Middle frontal gyrus (tissue), 1 donor: ENCODE data around the gene KLHL29.

Source experiments
- DNase-seq: peaks from one replicate; pipeline ENCODE4 v3.0.0-alpha.2; 2015; ENCODE audit warnings: low spot score; ENCODE audit errors: extremely low spot score

KLHL29 gene

DNA sequence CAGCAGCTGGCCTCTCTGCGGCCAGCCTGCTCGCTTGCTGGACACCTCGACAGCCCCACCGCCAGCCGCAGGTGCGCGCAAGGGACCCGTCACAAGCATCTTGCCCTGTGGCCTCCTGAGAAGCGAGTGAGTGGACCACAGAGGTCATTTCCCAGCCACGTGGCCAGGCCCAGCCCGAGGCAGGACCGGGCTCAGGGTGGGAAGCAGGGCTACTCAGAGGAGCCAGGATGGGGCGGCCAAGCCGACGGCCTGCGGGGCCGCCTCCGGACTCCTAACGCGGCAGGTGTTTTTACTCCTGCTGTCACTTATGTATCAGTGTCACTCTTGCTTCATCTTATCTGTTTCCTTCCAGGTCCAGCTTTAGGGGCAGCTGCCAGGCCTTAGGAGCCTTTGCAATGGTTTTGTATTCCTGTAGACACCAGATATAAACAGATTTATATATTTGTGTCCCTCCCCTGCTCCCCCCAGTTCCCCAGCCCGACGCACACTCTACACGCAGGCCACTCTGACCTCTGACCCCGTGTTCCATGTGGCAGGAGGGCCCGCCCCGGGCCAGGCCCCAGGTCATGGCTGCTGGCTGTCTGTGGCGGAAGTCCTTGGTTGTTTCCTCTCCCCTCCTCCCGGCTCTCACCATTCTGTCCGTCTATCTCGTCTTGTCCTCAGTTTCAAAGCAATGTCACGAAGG is 305.6 kb downstream of the KLHL29 start:
- DNase-seq: no peak

DNA sequence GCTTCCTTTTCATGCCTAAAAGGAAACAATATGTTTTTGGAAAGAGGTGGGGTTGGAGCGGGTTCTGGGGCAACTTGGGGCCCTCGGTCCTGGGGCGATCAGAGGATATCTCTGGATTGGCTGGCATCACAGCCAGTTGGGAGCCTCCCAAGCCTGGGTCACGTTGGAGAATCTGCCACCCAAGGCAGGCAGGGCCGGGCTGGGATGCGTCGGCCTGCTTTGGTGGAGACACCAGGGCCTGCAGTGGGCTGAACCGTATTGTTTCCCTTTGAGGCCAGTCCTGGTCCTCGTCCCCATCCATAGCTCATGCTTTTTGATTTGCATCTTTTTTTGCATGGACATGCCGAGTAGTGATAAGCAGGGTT is 306.1 kb downstream of the KLHL29 start:
- DNase-seq: no peak

DNA sequence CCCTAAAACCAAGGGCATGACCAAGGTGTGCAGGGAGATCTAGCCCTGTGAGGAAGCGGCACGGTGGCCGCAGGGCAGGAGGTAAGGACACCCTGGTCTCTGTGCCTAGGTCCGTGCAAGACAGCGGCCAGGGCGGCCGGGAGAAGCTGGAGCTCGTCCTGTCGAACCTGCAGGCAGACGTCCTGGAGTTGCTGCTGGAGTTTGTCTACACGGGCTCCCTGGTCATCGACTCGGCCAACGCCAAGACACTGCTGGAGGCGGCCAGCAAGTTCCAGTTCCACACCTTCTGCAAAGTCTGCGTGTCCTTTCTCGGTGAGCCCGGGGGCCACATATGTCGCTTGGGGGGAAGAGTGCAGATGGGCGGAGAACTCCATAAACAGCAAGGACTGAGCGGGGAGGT is 306.6 kb downstream of the KLHL29 start:
- DNase-seq: no peak

DNA sequence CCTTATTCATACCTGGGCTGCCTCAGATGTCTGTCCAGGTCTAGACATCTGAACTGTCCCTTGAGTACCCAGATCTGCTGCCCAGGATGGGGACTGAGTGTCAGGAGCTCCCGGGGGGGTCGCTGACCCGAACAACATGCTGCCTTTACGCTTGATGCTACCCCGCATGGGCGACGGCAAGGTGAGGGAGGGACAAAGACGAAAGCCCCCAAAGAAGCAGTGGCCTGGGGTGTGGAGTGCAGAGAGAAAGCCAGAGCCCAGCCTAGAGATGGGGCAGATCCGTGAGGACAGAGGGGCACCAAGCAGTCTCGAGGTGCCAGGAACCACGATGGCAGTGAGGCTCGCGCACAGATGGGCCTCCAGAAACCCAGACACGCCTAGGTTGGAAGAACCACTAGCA is 307.3 kb downstream of the KLHL29 start:
- DNase-seq: no peak

DNA sequence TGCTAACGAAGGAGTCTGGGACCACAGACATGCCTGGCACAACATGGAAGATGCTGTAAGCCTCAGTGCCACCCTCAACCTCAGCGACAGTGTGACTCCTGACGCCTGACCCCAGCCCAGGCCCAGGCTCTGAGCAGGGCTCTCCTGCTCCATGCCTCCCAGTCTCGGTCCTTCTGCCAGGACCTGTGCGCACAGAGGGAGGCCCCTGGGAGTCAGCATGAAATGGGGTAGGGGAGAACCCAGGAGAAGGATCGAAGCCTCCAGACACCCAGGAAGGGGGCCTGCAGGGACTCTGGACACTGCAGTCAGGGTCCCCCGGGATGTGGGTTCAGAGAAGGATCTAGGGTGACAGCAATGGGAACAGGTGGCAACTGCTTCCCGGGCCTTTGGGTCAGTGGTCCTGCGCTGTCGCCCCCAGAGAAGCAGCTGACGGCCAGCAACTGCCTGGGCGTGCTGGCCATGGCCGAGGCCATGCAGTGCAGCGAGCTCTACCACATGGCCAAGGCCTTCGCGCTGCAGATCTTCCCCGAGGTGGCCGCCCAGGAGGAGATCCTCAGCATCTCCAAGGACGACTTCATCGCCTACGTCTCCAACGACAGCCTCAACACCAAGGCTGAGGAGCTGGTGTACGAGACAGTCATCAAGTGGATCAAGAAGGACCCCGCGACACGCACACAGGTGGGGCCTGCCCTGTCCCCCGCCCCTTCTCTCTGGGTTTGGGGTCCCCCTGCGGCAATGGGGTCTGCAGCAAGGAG is 308.0 kb downstream of the KLHL29 start:
- no peak for DNase-seq

DNA sequence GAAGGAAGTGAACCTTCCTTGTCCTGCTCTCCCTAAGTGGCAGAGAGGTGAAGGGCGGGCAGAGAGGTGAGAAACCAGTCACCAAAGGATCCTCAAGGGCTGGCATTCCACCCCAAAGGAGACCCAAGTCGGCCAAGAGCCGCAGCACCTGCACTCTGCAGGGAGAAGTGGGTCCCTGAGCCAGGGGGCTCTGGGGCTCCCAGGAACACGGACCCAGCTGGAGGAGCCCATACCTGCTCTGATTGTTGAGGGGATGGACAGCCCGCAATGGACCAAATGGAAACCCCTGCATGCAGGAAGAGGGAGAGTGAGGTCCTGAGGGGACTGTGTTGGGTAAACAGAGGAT is 308.6 kb downstream of the KLHL29 start:
- no peak for DNase-seq

DNA sequence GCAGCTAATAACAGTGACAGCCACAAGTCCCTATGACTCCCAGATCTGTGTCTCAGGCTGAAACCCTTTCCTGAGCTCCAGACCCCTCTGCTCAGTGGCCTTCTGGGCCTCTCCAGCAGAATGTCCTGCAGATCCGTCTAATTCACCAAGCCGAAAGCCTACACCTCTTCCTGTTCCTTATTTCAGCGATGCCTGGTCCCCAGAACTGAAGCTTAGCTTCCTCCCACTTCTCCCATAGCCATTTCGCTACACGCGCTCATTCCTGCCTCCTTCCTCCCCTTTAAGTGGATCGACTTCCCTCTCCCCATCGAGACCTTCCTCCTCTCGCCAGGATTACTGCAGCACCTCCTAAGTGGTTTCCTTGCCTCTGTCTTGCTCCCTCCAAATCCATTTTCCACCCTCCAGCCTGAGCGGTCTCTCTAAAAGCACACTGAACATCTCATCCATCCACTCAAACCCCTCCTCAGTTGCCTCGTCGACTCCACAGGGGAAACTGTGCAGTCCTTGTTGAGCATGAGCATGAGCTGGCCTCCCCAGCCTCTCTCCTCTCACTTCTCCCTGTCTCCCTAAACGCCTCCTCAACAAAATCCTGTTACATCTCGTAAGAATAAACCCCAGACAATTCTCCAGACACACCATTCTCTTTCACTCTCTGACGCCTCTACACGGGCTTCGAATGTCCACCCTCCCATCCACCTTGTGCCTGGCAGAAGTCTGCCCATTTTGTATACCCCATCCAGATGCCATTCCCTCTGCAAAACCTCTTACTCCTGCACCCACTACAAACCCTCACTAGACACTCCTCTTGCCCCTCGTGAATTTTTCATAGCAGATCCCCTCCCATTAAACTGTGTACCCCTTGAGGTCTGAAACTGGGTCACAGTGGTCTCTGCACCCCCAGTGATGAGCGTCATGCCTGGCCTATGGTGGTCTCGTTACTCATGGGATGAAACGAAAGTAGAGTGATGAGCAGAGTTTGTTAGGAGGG is 309.4 kb downstream of the KLHL29 start:
- DNase-seq: no peak

DNA sequence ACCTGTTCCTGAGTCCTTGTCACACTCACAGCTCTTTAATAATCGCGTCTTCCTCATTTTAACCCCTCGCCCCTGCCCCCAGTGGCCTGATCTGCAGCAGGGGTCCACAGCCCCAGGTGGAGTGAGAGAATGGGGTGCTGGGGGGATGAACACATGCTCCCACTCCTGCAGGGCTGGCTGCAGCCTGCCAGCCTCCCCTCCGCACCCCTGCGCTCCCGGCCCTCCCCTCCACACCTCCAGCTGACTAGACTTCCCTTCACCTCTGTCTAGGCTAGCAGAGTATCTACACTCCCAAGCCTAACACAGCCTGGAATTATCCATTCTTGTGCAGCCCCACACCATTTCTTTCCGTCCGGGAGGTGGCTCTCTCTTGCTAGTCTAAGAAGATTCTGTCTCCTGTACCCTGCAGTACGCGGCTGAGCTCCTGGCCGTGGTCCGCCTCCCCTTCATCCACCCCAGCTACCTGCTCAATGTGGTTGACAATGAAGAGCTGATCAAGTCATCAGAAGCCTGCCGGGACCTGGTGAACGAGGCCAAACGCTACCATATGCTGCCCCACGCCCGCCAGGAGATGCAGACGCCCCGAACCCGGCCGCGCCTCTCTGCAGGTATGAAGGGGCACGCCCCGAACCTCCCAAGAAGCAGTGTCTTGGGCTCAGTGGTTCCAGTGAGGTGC is 310.4 kb downstream of the KLHL29 start:
- DNase-seq: no peak

DNA sequence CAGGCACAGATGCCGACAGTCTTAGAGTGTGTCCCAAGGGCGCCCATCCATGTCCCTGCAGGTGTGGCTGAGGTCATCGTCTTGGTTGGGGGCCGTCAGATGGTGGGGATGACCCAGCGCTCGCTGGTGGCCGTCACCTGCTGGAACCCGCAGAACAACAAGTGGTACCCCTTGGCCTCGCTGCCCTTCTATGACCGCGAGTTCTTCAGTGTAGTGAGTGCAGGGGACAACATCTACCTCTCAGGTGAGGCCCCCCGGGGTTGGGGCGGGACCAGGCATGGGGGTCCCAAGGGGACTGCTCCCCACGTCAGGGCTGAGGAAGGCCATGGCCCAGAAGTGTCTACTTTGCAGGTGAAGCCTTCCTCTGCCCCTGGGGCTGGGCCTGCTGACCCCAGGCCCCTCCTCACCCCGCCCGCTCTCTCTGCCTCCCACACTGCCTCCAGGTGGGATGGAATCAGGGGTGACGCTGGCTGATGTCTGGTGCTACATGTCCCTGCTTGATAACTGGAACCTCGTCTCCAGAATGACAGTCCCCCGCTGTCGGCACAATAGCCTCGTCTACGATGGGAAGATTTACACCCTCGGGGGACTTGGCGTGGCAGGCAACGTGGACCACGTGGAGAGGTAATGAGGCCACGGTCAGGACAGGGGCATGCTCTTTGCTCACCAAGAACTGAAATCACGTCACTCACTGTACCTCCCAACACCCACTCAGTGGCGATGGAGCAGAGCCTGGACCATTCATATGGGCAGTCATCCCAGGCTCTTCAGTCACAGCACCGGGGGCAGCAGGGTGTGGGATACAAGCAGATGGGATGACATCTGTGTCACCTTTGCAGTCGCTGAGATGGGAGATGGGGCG is 311.1 kb downstream of the KLHL29 start:
- no peak for DNase-seq

DNA sequence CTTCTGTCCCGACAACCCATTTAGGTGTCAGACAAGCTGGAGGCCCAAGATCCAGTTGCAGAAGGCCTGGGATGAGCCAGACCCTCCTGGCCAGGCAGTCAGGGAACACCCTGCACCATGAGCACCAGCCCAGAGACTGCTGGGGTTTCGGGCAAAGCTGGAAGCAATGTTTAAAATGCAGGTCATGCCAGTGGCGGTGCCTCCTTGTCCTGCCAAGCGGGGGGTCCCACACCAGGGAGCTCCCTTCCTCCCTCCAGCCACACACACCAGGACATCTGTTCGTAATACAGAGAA is 311.7 kb downstream of the KLHL29 start:
- DNase-seq: no peak

DNA sequence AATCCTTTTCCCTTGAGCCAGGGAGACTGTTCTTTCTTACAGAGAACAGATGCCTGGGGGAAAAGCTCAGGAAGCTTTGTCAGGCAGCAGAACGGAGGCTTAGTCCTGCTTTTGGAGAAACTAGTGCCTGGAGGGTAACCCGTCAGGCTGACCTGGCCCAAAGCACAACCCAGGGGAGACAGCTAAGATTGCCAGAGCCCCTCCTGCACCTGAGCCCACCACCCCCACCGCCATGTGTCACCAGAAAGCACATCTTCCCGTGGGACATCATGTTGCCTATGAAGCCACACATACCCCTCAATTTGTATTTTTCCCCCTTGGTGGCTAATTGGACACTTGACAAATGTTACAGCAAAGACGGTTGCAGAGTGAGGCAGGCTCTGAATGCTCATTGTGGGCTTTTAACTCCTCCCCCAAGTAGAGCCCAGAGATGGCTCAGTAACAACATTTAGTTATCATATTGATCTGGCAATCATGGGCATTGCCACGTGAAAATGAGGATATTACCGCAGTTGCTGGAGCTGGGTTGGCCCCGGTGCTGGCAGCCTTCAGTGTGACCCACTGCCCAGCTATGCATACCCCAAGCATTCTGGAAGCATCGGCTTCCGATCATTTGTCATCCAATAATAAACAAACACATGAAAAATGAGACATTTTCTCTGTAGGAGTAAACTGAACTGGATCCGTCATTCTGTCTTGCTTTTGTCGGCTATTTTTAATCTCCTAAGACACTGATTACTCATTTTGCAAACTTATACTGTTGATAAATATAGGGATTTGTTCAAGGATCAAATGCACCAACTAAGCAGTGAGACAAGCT is 312.5 kb downstream of the KLHL29 start:
- no peak for DNase-seq

DNA sequence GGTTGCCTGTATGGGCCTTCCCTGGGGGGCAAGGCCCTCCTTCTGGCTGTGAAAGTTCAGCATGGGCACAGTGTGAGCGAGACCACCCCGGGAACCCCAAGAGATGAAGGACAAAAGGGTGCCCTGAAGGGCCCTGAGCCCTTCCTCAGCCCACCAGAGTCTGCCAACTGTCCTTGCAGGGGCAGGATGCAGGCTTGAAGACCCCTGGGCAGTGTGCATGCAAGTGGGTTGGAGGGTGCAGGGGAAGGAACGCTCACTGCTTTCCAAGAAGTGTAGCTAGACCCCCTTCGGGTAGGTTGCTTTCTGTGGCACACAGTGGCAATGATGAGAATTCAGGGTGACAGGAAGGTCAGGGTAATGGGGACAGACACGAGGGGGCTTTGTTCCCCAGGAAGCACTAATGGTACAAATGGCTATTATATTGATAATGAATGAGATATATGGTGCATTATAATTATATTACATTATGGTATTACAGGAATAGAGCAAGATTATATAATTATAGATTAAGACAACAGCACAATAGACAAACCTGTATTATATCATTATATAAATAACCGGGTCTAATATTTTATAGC is 313.2 kb downstream of the KLHL29 start:
- no peak for DNase-seq

DNA sequence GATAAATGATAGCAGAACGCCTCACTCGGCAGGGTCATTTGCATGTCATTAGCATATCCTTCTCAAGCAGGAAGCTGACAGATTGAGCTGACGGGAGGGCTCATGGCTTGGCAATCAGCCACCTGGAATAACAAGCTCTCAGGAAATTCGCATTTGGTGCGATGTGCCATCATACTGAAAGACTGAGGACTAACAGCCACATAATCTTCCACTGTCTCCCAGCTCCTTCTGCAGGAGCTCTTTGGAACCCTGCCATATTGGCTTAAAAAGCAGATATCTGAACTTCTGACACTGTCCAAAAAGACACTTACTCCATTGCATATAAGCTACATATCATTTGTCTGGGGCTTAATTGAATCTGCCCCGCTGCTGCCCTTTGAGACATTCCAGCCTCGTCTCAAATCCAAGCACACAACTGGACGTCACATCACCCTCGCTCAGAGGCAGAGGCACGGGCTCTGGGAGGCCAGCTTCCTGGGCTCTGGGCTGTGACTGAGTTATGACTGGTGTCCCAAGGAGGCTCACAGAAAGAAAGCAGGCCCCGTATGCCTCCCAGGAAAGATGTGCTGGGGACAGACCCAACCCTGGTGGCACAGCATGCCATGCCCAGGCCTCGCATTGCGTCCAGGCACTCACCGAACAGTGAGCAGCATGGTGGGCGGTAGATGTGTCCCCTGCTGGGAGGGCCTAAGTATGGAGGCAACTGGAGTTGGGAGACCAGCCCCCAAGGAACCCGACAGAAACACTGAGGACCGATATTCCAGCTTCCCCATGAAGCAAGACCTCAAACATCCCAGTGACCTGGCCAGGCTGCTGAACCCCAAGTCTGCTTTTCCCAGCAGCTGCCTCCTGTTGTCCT is 314.0 kb downstream of the KLHL29 start:
- no peak for DNase-seq

DNA sequence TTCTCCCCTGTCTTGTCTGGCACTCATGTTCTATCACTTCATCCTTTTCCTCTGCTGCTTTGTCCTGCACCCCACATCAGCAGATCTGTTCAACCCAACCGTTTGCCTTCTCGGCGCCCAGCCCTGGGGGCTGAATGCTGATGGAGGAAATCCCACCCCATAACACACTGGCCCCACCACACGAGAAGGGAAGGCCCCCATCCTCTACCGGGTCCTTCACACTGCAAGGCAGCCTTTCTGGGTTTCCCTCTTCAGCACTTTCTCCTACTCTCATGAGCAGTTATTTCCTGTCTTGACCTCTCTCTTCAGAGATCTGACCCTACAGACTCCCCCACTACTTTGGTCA is 314.6 kb downstream of the KLHL29 start:
- DNase-seq: no peak

DNA sequence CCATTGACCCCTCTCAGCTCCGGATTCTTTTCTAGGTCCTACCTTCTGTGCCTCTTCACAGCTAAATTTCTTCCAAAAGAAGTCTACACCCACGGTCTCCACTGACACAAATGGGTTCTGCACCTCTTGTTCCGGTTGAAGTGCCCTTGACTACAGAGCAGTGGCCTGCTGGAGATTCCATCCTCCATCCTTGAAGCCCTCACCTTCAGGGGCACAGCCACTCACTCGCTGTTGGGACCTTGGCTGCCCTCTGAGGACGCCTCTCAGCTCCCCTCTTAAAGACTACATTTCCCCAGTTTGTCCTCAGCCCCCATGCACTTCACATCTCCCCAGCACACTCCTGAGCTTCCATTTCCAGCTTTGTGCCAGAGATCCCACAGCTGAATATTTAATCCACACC is 315.6 kb downstream of the KLHL29 start:
- no peak for DNase-seq

DNA sequence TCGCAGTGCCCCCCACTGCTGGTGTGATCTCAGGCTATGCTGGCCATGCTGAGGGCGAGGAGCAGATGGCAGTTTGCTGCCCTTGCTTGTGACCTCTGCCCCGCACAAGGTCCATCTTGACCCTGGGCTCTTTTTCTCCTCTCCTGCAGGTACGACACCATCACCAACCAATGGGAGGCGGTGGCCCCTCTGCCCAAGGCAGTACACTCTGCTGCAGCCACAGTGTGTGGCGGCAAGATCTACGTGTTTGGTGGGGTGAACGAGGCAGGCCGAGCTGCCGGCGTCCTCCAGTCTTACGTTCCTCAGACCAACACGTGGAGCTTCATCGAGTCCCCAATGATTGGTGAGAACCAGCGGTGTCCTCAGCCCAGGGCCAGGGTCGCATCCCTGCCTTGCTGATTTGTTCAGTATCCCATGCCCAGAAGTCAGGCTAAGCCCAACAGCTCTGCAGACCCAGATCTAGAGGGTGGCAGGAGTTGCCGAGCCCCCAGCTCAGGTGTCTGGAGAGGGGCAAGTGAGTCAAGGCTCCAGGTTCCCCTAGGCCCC is 318.1 kb downstream of the KLHL29 start:
- no peak for DNase-seq

DNA sequence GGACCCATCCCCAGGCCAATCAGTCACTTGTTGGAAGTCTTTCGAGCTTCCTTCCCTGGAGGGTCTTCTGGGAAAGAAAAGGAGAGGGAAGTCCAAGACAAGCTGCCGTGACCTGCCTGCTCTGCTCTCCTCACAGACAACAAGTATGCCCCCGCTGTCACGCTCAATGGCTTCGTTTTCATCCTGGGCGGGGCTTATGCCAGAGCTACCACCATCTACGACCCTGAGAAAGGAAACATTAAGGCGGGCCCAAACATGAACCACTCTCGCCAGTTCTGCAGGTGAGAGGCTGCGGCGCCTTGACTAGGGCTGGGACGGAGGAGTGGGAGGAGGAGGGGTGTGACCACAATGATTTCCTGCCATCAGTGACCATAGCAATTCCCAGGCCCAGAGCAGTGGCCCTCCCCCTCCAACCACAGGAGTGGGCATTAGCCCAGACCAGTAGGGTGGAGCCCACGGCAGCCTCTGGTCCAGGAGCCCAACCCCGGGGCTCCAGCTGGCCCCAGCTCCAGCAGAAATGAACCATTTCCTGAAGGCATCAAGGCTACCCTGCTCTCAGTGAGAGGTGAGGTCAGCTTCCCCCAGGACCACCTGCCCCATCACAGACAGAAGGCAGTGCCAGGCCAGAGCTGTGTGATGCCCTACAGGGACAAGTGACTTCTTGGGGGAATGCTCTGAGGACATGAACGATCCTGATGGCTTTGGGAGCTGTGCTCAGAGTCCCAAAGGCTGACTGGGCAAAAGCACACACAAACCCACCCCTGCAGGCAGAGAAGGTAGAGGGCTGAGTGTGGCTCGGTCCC is 318.8 kb downstream of the KLHL29 start:
- DNase-seq: no peak
